IPS-11a (cell line): ENCODE results near the gene HBZ.
"Not testable (repeated sequence)": the region's sequence is repeated elsewhere in the genome, so short reads cannot be mapped to it uniquely, and the experiment has no call there.

Source experiments
- H3K4me3 ChIP-seq: one replicate; pipeline ENCODE4 v1.5.1; 2013; ENCODE audit warnings: low read depth, low read length, control low read depth

Gene HBZ

GRCh38 chr16:132120-132519 lies 20.3 kb upstream of the HBZ start:
- H3K4me3 ChIP-seq, result no peak overlapping the region

- no peak overlapping the region for H3K4me3 ChIP-seq
Measured at GRCh38 chr16:133716-134115, 18.7 kb upstream of the HBZ start.

DNA sequence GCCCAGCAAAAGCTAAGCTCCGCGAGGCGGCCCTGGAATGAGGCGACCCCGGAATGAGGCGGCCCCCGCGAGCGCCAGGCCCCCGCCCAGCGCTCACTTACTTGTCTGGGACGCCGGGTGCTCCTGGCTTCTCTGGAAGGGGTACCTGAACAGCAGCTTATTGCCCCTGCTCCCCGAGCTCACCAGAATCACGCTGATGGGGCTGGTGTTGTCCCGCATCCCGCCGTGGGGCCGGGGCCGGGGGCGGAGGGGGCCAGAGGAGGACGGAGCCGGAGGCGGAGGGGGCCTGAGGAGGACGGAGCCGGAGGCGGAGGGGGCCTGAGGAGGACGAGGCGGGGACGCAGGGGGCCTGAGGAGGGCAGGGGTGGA lies 14.4 kb upstream of the HBZ start:
- H3K4me3 ChIP-seq, result peak overlapping the region; percentile 51

DNA sequence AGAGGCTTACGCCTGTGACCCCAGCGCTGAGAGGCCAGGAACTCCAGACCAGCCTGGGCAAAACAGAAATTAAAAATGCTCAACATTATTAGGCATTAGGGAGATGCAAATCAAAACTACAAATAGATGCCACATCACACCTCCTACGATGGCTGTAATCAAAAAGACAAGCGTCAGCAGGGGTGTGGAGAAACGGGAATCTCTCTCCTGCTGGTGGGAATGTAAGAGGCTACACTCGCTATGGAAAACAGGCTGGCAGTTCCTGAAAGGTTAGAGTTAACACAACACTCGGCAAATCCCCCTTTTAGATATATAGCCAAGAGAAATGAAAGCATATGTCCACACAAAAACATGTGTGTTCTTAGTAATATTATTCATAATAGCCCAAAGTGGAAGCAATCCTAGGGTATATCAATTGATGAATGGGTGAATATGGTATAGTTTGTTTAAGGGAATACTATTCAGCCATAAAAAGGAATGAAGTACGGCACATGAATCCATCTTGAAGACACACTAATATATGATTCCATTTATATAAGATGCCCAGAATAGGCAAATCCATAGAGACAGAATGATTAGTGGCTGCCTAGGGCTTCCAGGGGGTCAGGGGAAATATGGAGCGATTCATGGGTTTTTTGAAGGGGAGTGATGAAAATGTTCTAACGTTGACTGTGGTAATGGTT lies 12.1 kb upstream of the HBZ start:
- no peak overlapping the region for H3K4me3 ChIP-seq

GRCh38 chr16:142405-142967 lies 10.0 kb upstream of the HBZ start:
- H3K4me3 ChIP-seq, result no peak overlapping the region

DNA sequence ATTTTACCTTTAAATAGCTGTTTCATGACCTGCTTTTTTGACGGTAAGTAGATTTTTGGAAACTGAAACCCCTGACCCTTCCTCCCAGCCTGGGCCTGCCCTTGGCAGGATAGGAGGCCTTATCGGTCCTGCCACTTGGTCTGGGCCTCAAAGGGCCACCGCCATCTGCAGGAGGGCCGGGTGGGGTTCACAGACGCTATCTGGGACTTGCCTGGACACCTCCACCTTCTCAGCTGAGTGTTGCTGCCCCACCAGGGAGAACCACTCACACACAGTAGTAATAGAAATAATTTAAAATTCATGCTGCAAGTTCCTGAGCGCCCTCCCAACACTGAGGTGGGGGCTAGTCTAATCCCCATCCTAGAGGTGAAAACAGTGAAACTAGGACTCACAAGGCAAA lies 9.4 kb upstream of the HBZ start:
- no peak overlapping the region for H3K4me3 ChIP-seq

- no peak overlapping the region for H3K4me3 ChIP-seq
Measured at GRCh38 chr16:143456-143855, 9.0 kb upstream of the HBZ start.

DNA sequence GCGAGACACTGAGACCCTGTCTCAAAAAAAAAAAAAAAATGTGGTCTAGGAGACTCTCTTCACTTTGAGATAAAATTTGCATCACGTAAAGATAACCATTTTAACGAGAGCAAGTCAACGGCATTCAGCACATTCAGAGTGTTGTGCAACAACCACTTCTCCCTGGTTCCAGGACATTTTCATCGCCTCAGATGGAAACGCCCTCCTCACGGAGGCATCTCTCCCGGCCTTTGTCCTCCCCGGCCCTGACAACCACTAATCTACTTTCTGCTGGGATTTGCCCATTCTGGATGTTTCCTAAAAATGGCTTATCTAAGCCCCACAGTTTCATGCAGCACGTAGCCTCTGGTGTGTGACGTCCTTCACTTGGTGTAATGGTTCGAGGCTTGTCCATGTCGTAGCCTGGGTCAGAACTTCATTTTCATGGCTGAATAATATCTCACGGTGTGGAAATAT lies 7.6 kb upstream of the HBZ start:
- no peak overlapping the region for H3K4me3 ChIP-seq

DNA sequence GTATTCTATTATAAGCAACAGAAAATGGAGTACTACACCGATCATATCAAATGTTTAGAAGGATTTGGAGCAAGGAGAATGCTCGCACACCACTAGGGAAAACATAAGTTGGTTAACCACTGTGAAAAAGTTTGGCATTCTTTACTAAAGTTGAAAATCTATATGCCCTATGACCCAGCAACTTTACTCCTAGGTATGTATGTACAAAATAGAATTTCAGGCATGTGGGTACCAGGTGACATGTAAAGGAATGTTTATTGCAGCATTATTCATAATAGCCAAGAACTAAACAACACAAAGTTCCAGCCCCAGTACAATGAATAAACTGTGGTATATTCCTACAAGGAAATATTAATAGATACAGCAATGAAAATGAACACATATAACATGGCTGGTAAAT lies 5.8 kb upstream of the HBZ start:
- H3K4me3 ChIP-seq, result no peak overlapping the region

- H3K4me3 ChIP-seq, result no peak overlapping the region
Measured at GRCh38 chr16:149024-149660, 3.3 kb upstream of the HBZ start.

- H3K4me3 ChIP-seq, result not testable (repeated sequence)
Measured at GRCh38 chr16:153129-153521, 681 bp downstream of the HBZ start.

DNA sequence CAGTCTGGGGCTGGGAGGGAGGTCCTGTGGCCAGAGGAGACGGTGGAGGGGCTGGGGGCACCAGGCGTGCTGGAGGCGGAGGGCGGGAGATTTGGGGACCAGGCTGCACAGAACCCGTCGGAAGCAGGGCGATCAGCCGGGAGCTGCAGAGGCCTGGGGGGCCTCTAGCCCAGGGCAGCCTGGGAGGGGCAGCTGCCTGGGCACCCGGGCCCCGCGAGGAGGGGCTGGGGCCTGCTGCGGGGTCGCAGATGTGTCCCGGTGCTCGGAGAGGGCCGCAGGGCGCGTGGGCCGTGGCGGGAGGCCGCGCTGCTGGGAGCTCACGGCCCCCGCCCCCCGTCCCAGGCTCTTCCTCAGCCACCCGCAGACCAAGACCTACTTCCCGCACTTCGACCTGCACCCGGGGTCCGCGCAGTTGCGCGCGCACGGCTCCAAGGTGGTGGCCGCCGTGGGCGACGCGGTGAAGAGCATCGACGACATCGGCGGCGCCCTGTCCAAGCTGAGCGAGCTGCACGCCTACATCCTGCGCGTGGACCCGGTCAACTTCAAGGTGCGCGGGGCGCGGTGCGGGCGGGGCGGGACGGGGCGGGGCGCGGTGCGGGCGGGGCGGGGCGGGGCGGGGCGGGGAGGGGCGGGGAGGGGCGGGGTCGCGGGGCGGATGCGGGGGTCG lies 1.2 kb downstream of the HBZ start:
- not testable (repeated sequence) for H3K4me3 ChIP-seq

DNA sequence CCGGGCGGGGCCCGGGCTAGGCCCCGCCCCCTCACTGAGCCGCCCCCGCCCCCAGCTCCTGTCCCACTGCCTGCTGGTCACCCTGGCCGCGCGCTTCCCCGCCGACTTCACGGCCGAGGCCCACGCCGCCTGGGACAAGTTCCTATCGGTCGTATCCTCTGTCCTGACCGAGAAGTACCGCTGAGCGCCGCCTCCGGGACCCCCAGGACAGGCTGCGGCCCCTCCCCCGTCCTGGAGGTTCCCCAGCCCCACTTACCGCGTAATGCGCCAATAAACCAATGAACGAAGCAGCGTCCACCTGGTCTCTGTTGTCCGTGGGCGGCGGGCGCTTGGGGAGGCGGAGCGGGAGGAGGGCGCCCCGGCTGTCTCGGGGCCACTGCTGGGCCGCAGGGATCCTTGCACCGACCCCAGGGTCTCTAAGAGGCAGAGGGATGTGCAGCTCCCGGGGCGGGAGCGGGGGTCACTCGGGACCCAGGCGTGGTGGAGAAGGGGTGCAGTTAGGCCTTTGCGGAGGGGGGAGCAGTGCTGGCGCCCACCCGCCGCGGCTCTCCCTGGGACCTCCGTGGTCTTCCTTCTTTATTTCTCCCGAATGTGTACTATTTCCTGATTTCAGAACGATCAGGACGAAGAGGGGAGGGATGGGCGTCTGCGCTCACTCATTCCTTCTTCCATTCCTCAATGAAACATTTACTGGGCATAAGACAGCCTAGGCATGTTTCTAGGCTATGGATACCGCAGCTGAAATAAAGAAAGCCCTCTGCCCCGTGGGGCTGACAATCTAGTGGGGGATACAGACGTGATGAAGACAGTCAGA lies 2.0 kb downstream of the HBZ start:
- peak overlapping the region; percentile 47 for H3K4me3 ChIP-seq

GRCh38 chr16:155031-155398 lies 2.6 kb downstream of the HBZ start:
- no peak overlapping the region for H3K4me3 ChIP-seq

DNA sequence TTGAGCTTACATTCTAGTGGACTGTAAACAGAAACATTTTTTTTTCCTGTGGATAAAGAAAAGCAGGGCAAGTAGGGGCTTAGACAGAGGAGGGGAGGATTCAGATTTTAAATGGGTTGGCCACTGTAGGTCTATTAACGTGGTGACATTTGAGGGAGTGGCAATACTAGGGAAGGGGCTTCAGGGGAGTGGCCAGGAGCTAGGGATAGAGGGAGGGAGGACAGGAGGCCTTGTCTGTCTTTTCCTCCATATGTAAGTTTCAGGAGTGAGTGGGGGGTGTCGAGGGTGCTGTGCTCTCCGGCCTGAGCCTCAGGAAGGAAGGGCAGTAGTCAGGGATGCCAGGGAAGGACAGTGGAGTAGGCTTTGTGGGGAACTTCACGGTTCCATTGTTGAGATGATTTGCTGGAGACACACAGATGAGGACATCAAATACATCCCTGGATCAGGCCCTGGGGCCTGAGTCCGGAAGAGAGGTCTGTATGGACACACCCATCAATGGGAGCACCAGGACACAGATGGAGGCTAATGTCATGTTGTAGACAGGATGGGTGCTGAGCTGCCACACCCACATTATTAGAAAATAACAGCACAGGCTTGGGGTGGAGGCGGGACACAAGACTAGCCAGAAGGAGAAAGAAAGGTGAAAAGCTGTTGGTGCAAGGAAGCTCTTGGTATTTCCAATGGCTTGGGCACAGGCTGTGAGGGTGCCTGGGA lies 6.8 kb downstream of the HBZ start:
- no peak overlapping the region for H3K4me3 ChIP-seq

DNA sequence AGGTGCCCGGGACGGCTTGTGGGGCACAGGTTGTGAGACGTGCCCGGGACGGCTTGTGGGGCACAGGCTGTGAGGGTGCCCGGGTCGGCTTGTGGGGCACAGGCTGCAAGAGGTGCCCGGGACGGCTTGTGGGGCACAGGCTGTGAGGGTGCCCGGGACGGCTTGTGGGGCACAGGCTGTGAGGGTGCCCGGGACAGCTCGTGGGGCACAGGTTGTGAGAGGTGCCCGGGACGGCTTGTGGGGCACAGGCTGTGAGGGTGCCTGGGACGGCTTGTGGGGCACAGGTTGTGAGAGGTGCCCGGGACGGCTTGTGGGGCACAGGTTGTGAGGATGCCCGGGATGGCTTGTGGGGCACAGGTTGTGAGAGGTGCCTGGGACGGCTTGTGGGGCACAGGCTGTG lies 7.8 kb downstream of the HBZ start:
- H3K4me3 ChIP-seq, result not testable (repeated sequence)

DNA sequence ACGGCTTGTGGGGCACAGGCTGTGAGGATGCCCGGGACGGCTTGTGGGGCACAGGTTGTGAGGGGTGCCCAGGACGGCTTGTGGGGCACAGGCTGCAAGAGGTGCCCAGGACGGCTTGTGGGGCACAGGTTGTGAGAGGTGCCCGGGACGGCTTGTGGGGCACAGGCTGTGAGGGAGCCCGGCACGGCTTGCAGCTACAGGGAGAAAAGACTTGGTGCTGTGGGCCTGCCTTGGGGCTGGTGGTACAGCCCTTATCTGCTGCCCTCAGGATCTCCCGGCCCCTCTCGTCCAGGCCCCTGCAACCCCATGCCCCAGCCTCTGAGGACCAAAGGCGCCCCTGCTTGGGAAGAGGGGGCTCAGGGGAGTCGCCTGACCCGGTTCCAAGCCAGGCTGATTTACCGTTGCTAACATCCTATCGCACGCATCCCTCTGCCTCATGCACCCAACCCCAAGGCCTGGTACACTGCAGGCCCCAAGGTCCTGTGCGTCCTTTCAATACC lies 8.3 kb downstream of the HBZ start:
- no peak overlapping the region for H3K4me3 ChIP-seq

DNA sequence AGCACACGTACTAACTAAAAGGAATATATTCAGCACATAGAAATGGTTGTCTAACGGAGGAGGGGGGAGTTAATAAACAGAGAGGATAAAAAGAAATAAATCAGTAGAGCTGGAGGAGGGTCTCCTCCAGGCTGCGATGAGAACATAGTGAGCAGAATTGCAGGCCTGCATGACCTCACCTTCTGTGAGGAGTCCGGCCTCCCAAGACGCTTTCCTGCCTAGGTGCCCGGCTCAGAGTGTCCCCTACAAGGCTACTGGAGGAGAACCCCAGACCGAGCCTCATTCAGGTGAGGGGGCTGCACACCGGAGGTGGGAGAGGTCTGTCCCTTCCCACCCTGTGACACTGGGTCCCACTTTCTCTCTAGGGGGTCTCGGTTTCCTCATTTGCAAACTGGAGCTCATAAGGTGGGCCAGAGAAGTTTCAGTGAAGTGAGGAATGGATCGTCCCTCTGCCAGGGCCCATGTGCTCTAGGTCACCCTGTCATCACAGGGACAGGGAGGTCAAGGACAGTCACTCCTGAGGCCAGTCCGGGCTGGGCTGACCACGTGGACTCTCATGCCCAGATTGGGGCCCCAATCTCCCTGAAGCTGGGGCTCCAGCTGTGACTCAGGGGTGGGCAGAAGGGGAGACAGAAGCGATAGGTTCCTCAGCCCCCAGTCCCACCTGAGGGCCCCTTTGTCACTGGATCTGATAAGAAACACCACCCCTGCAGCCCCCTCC lies 10.0 kb downstream of the HBZ start:
- H3K4me3 ChIP-seq, result no peak overlapping the region

DNA sequence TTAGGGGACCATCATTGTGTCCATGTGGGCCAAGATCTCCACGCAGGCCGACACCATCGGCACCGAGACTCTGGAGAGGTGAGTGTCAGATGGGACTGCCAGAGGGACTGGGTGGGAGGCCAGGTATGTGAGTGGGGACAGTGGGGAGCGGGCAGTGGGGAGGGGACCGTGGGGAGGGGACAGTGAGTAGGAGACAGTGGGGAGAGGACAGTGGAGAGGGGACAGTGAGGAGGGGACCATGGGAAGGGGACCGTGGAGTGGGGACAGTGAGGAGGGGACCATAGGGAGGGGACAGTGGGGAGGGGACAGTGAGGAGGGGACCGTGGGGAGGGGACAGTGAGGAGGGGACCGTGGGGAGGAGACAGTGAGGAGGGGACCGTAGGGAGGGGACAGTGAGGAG lies 10.7 kb downstream of the HBZ start:
- H3K4me3 ChIP-seq, result not testable (repeated sequence)

DNA sequence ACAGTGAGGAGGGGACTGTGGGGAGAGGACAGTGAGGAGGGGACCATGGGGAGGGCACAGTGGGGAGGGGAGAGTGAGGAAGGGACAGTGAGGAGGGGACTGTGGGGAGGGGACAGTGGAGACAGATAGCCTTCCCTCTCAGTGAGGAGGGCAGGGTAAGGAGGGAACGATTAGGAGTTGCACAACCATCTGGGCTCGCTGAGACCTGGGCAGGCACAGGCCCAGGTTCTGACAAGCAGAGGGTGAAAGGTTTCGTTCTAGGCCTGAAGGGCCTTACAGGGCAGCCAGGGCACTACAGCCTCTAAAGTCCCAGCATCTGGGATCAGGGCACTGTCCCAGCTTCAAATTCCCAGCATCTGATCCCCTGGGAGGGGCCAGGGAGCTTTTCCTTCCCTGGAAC lies 11.3 kb downstream of the HBZ start:
- not testable (repeated sequence) for H3K4me3 ChIP-seq
